H4 (cell line): ENCODE measurements around the gene ST6GALNAC2. TPM values are rescaled to one million over a fixed set of nuclear protein-coding genes. Genes with fewer than 3 reads are reported as not detected.
"Not testable (repeated sequence)": the region's sequence is repeated elsewhere in the genome, so short reads cannot be mapped to it uniquely, and the experiment has no call there.

Experiments
- DNase-seq: peaks from one replicate; pipeline ENCODE4 v3.0.0-alpha.2; 2015; ENCODE audit warnings: low spot score
- total RNA-seq: library from RNA; depleted of rRNA; stranded (reverse); fragments of >200 nt; shearing (Covaris generic); gene quantifications from 2 replicates; pipeline ENCODE4 v1.2.3, GENCODE V29; 2014

ST6GALNAC2 gene
- total RNA-seq, 1 experiment from 2014 or later = 0.14 TPM

GRCh38 chr17:76570877-76571471 lies 14.7 kb downstream of the ST6GALNAC2 start:
- no peak for DNase-seq

GRCh38 chr17:76570457-76570856 lies 15.2 kb downstream of the ST6GALNAC2 start:
- no peak for DNase-seq

DNA sequence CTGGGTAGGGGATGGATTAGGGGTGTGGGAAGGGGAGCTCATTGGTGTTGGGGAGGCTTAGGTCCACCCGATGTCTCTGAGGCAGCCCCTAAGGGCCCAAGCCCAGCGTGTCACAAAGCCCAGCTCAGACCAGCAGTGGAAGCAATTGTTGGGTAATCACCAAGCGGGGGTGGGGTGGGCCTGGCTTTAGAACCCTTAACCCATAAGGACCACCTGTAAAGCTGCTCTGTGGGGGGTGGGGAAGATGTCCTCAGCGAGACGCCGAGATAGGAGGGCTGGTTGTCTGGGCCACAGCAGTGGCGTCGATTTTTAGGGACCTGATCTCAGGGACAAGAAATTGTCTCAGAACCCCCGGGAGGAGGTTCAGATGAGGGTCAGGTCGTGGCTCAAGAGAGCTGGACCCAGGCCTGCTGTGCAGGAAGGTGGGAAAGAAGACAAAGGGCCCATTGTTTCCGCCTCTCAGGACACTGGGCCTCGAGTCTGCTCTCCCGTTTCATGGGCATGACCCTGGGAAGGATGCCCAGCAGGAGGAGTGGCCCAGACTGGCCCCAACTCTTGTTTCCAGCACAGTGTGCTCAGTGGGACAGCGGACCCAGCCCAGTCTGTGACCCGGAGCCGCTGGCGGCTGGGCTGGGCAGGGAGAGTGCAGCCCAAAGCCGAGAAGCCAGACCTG lies 15.9 kb downstream of the ST6GALNAC2 start:
- no peak for DNase-seq

- no peak for DNase-seq
Observed at GRCh38 chr17:76568811-76569221, 16.8 kb downstream of the ST6GALNAC2 start.

GRCh38 chr17:76567634-76568432 lies 17.8 kb downstream of the ST6GALNAC2 start:
- DNase-seq = no peak

GRCh38 chr17:76566988-76567431 lies 18.6 kb downstream of the ST6GALNAC2 start:
- no peak for DNase-seq

- no peak for DNase-seq
Observed at GRCh38 chr17:76566613-76566943, 19.1 kb downstream of the ST6GALNAC2 start.

GRCh38 chr17:76565728-76566612 lies 19.7 kb downstream of the ST6GALNAC2 start:
- DNase-seq = no peak

DNA sequence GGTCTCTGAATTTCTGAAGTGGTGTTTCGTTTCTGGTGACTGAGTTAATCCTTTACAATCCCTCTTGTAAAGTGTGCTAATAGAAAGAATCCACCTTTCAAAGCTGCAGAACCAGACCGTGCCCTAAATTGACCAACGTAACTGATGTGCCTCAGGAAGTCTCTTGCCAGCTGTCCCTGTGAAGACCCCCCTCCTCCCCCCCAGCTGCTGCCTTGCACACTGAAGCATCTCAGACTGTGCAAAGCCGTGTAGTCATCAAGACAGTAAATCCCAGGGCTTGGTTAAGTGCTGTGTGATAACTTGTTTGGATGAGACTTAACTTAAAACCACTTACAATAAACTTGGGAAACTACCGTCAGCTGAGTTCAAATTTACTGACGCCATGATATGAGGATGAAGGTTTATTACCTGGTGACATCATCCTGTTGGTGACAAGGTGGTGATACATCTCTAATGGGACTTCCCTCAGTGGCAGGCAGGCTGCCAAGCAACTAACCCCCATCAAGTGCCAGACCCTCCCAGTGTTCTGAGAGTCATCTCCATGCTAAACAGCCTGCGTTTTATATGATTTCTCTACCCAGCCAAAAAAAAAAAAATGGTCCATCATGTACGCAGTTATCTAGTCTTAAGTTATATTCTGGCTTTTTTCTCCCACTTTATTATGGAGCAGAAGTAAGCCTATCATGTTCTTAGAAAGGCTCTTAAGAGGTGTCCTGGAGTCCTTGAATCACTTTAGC lies 20.5 kb downstream of the ST6GALNAC2 start:
- DNase-seq = peak; percentile 58

GRCh38 chr17:76563359-76563758 lies 22.3 kb downstream of the ST6GALNAC2 start:
- not testable (repeated sequence) for DNase-seq

DNA sequence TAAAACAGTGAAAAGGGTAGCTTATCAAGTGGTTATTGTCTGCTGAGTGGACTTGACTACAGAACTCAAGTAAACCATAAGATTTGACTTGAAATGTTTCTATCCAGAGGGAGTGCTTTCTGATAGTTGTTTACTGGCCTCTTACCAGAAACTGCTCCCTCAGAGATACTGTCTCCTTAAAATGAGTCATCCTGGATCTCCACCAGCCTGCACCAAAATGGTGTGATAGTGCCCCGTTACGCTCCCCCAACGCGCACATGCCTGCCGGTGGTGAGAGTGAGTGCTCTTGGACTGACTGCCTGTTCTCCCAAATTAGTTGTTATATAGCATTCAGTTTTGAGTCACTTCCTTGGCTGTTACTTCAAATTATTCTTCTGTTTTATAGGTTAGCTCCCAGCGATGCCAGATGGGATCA lies 22.9 kb downstream of the ST6GALNAC2 start:
- peak; percentile 86 for DNase-seq

GRCh38 chr17:76561799-76562268 lies 23.8 kb downstream of the ST6GALNAC2 start:
- no peak for DNase-seq

DNA sequence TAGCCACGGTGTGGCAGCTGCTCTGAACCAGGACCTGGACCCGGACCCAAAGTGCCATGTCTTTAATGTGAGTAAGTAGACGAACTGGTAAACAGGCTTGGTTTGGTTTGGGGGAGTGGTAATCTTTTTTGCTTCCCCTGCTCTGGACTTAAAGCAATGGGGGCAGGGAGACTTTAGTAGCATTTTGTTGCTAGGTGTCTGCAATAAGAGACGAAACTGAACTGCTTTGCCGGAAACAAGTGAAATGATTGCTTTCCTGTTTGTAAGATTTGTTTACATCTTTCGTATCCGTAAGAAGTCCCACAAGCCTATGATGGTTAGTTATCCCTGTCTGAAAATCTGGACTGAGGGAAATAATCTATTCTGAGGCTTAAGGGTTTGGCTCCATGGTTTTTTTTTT lies 24.3 kb downstream of the ST6GALNAC2 start:
- peak; percentile 77 for DNase-seq

- DNase-seq = no peak
Observed at GRCh38 chr17:76560877-76561221, 24.8 kb downstream of the ST6GALNAC2 start.

DNA sequence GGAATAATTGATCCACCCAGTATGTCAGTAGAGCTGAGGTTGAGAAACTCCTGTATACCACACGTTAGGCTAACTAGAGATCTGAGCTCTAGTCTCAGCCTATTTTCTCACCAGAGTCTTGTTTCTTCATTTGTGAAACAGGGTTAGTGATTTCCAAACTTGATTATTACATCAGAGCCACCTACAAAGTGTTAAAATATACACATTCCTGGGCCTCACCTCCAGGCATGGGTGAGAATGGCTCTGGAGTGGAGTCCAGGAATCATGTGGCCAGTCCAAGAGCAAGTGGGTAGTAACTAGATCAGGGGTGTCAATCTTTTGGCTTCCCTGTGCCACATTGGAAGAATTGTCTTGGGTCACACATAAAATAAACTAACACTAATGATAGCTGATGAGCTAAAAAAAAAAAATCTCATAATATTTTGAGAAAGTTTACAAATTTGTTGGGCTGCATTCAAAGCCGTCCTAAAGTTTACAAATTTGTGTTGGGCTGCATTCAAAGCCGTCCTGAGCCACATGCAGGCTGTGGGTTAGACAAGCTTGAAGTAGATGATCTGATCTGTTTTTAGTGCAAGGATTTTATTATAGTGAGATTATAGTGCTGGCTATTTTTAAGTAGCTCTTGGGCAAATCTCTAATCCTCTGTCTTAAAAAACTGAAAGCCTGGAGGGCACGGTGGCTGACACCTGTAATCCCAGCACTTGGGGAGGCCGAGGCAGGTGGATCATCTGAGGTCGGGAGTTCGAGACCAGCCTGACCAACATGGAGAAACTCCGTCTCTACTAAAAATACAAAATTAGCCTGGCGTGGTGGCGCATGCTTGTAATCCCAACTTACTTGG lies 25.4 kb downstream of the ST6GALNAC2 start:
- DNase-seq = no peak

DNA sequence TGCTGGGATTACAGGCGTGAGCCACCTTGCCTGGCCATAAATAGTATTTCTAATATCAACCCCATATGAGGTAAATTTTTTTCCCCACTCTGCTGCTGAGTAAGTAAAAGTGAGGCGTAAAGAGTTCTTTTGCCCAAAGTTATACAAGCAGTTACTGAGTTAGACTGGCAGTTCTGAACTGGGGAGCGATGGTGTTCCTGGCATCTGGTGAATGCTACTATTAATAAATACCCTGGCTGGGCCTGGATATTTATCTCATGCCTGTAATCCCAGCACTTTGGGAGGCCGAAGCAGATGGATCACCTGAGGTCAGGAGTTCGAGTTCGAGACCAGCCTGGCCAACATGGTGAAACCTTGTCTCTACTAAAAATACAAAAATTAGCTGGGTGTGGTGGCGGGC lies 26.2 kb downstream of the ST6GALNAC2 start:
- DNase-seq = not testable (repeated sequence)

- no peak for DNase-seq
Observed at GRCh38 chr17:76558198-76559095, 27.2 kb downstream of the ST6GALNAC2 start.

- DNase-seq = peak; percentile 97
Observed at GRCh38 chr17:76557368-76558197, 28.1 kb downstream of the ST6GALNAC2 start.
